IPS-NIHi11 (cell line): ENCODE data around the gene LHPP.
"Not testable (repeated sequence)": the region's sequence is repeated elsewhere in the genome, so short reads cannot be mapped to it uniquely, and the experiment has no call there.

ENCODE experiments used
- DNase-seq: peaks from one replicate; pipeline ENCODE4 v3.0.0; 2012; ENCODE audit warnings: mixed read lengths, low spot score

Gene LHPP

DNA sequence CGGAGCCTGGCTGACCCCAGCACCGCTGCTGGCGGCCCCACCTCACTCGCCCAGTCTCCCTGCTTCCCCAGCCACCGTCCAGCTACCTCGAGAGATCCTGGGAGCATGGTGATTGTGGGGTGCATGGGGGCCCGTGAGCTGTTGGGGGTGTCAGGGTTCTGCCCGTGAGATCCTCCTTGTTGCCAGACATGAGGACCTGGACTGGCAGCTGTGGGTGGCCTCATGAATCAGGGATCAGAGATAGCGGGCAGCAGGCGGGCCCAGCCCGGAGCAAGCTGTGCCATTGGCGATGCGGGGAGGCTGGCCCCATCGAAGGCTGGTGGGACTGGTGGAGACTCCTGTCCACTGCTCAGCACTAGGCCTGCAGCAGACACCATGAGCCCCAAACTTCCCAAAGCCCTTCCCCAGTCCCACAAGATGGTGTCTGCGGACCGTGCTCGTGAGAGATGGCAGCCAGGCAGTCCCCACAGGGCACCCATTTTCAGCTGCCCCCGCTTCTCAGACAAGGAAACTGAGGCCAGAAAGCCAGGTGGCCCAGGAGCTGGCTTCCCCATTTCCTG is 75.6 kb downstream of the LHPP start:
- DNase-seq: no peak

DNA sequence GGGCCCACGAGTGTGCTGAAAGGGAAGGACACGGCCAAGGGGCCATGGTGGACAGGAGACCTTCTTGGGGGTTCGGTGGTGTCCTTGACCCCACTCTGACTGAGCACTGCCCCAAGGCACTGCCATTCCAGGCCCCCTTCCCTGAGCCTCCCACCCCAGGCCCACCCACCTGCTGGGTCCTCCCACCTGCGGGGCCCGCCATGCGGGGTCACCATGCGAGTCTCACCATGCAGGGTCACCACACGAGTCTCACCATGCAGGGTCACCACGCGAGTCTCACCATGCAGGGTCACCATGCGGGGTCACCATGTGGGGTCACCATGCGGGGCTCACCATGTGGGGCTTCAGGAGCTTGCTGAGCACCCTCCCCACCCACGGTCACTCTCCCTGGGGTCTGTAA is 76.3 kb downstream of the LHPP start:
- no peak for DNase-seq

DNA sequence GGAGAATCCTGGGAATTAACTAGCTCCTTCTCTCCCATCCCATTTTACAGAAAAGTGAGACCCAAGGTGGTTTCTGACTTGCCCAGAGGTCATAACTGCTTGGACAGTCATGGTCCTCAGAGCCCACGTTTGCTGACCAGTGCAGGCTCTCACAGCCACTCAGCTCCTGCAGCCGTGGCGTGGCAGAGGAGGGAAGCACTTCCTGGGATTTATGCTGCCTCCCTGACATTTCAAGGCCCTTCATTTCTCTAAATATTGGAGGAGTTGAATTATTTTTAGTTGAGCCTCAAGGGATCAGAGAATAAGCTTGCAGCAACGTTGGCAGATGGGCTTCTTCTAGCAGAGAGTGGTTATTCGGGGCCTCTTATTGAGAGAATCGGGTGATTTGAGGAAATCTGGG is 77.1 kb downstream of the LHPP start:
- no peak for DNase-seq

DNA sequence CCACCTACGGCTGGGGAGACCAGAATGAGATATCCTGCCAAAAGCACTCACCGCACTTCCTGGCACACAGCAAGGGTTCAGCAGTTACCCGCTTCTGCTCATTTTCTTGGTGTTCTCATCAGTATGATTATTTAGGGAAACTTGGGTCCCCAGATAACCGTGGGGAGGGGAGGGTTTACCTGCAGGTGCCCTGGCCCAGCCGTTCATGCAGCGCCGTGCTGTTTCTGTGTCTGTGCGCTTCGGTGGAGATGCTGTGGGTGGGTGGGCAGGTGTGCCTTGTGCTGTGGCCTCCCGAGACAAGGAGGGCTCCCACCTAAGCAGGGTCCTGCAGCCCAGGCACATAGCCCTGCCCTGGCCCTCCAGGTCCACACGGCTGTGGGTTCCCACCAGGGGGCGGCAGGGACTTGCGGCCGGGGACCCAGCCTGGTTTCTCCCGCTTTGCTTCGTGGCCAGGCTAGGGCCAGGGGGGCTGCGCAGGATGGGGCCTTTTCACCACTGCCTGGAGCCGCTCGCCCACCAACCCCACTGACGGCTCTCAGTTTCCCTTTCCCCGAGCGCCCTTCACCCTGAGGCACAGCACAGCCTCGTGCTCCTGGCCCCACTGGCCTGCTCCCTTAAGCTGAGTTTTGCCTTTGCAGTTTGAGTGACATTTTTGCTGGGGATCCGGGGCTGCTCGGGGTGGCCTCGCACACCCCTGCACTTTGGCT is 78.5 kb downstream of the LHPP start:
- peak; percentile 91 for DNase-seq

DNA sequence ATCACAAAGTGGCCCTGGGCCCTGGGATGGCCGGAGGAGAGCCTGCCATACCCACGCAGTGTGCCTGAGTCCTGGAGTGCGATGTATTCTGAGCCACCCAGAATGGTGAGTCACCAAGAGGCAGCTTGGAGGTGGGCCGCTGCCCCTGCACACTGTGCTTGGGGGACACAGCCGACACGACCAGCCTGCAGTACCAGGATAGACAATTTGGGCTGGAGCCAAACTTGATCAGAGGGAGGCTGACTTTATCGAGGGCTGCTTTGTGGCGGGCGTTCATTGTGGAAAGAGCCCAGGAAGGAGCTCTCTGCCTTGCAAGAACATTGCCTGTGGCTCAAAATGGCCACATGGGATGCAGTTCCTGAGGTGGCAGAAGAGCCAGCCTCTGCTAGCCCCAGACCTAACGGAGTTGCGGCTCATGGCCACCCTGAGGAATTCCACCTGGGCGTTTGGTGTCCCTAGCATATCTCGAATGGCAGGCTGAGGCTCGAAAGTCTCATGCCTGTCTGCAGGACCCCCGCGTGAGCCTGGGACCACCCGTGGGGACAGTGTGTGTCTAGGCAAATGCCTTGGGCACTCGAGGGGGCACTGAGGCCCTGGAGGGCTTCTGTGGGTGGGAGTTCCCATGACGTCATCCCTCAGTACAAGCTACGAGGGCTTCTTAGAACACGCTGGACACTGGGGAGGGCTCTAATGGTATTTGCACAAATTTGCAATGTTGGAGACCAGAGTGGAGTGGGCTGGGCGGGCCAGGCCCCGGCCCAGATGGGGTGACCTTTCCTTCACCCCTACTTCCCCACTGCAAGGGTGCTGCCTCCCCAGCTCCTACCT is 79.7 kb downstream of the LHPP start:
- no peak for DNase-seq

DNA sequence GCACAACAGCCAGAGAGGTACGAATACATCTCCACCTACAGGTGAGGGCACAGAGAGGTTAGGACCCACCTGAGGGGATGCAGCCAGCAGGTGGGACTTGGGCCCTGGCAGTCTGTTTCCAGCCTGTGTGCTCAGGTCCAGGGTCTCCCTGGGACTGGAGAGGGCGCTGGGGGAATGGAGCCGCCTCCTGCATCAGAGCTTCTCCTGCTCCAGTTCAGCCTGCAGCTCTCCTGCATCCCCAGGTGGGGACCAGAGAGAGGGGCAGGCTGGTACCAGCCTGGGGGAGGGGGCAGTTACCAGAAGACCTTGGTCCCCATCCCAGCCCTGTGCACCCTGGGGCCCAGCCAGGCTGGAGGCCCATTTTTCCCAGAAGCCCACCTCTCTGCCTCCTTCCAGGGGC is 80.7 kb downstream of the LHPP start:
- DNase-seq: no peak

DNA sequence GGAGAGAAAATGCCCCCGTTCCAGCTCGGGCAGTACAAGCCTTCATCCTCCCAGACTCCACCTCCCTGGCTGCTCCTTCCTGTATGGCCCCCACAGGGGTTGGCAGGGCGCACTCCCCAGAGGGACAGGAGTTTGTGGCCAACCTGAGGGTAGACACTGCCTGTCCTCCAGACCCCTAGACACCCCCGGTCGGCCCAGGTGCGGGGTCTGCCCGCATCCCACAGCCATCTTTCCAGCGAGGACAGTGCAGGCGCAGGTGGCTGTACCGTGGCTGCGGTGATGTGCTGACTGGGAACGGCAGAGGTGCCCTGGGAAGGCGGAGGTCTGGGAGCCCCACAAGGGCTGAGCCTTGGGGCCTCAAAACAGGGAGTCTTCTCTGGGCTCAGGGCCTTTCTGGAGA is 81.5 kb downstream of the LHPP start:
- no peak for DNase-seq

DNA sequence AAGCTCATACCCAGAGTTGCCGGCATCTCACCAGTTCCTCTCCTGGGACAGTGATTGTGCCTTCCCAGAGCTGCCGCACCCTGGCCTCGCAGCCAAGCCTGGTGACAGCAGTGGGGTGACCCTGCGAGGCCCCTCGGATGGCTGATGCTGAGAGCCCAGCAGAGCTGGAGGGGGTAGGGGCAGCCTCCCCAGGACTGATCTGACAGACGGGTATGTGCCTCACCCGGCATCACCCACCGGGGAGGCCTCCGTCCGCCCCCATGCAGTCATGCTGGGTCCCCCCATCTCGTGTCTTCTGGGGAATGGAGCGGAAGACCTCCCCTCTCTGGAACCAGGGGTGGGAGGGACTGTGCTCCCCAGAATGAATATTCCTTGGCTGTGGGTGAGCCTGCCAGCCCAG is 82.3 kb downstream of the LHPP start:
- no peak for DNase-seq

DNA sequence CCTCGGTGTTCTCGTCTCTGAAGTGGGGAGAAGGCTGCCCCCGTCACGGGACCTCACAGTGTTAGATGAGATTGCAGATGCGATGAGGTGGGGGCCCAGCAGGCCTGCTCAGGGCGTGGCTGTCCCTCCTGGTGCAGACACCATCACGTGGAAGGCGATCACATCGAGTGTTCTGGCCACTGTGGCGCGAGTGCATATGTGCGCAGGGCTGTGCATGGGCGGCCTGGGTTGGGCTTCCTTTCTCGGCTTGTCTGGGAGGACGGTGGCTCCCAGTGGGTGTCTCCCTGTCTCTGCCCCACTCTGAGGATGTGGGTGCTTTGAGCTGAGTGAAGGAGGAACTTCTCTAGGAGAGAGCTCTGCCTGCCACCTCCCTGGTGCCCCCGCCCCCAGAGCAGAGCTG is 83.1 kb downstream of the LHPP start:
- DNase-seq: no peak

DNA sequence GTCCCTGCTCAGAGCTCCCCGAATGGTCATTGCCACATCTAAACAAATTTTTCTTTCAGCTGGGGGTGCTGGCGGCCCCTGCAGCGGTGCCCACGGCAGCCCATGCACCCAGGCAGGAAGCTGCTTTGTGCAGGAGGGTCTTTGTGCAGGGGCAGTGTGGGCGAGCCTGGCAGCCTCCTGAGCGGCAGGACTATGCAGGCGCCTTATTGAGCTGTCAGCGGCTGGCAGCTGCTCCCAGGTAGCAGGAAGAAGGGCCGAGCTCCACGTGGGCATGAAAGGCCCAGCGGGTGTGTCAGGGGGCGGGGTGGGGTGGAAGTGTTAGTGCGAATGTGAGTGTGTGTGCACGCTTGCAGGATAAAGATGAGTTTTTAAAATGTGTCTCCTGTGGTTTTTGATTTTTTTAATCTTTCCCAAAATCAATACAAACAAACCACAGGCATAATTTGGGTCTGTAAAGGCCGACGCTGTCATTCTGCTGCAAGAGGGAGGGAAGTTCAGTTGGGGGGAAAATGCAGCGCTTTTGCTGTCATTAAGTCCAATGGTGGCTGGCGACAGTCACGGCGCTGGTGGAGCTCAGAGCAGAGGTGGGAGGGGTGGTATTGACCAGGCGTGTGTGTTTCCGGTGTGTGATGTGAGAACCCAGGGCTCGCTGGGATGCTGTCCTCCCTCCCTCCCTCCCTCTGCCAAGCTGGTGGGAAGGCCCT is 83.9 kb downstream of the LHPP start:
- DNase-seq: no peak

DNA sequence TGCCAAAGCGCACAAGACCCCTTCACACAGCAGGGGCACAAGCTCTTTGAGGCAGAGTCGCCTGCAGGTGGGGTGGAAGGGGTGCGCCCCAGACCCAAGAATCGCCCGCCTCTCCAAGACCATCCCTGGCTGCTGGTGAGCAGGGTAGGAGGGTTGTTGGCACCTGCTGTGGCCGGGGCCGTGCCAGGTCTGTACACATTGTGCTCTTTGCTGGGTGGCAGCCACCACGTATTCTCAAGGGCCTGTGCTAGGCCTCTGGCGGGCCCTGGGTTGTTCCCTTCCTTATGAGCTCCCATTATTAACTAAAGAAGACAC is 84.4 kb downstream of the LHPP start:
- no peak for DNase-seq

DNA sequence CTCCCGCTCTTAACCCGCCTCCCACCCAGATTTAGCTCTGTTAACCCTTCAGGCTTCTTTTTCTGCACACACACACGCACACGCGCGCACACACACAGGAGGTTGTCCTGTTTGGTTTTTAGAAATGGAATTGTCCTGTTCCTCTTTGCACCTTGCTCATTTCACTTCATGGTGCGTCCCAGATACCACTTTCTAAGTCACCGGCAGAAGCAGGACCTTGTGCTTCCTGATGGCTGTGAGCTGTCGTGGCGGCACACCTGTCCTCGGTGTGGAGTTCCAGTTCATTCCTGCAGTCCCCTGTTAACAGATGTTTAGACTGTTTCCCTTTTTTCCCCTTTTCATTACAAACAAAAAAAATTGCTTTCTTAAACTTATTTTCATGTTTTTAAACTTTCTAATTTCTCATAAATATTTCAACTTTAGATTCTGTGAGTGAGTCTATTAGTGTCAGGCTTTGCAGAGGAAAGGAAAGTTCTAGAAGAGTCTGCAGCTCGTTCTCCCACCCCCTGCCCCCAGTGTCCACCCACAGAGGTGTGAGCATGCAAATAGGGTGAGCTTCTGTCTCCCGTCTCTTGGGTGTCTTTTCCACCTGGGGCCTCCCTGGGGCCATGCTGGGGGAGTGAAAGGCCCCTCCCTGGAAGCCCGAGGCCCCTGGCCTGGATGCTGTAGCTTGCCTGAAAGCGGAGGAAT is 85.5 kb downstream of the LHPP start:
- no peak for DNase-seq

DNA sequence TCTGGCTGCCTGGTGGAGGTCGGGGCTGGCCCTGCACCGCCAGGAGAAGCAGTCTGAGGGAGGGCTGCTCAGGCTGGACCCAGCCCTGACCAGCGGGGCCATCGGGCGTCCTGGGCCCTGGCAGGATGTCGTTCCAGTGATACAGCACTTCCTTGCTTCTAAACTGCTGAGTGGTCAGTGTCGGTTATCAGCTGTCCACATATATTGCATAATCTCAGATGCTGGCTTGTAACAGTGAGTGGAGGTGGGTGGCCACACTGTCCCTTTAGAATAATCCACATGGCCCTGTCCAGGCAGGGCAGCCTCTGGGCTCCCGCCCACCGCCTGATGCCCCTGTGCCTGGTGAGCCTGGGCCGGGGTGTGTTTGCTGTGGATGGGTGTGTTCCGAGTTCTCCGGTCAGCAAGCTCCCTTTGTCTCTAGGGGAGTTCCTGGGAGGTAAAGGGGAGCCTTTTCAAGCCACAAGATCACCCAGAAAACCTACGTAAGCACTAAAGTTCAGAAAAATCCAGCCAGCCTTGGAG is 86.1 kb downstream of the LHPP start:
- DNase-seq: no peak

DNA sequence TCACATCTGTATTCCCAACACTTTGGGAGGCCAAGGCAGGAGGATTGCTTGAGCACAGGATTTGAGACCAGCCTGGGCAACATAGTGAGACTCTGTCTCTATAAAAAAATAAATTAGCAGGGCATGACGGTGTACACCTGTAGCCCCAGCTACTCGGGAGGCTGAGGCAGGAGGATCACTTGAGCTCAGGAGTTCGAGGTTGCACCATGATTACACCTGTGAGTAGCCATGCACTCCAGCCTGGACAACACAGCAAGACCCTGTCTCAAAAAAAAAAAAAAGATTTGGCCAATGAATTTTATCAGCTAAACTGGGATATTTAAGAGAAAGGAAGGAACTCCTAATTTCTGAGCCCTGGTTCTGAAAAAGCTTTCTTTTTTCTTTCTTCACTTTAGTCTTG is 87.5 kb downstream of the LHPP start:
- not testable (repeated sequence) for DNase-seq

DNA sequence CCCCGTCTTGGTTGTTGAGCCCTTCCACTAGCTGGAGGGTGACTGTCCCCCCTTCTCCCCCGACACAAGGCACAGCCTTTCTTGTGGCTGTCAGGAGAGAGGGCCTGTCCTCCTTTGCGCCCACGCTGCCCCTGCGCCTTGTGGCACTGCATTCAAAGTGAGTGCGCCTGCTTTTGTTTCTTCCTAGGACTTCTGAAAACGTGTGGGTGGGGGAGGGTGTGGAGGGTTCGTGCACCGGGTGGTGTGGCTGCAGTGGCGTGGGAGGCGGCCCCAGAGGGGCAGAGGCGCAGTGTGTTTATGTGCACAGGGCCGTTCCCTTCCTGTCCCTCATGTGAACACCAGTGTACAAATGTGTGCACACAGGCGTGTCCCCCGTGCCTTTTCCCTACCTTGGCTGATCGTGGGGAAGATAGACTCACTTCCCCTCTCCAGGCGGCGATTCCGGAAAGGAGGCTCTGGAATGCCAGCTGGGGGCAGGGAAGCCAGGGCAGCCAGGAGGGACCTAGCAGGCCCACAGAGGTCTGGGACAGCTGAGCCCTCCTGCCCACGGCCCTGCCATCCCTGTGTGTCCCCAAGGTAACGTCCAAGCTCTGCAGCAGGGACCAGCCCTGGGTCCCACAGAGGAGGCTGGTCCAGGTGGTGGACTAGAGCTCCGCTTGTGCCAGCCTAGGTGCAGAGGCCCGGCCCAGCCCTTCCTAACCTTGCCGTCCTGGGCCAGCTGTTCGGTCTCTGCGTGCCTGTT is 88.8 kb downstream of the LHPP start:
- DNase-seq: no peak

DNA sequence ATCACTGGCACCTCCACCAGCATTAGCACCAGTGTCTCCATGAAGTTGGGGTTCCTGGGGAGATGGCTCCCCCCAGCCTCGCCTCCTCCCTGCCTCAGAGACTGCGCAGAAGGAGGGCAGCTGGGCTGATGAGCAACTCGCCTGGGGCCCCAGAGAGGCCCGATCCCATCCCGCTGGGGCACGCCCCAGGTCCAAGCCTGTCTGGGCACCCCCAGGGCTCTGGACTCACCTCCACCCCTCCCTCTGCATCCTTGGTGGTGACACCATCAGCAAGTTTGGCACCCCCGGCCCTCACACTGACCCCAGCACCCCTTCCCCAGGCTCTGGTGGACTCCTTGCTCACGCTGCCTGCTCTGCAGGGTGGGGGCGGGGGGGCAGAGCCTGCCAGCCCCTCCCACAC is 89.5 kb downstream of the LHPP start:
- DNase-seq: no peak

DNA sequence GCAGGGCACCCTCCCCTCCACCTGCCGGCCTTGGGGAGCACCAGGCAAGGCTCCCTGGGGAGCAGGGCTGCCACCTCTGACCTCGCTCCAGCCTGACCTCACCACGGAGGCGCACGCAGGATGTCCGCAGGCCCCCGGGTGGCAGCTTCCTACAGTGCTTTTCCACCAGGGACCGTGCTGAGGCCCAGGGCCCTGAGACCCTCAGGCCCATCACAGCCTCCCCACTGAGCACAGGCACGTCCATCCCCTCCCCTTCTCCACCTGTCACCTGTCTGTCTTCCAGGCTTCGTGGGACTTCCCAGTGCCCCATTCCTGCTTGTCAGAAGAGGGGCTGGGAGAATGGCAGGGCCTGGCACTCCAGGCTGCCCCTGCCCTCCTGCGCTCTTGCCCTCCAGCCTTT is 90.1 kb downstream of the LHPP start:
- DNase-seq: no peak

DNA sequence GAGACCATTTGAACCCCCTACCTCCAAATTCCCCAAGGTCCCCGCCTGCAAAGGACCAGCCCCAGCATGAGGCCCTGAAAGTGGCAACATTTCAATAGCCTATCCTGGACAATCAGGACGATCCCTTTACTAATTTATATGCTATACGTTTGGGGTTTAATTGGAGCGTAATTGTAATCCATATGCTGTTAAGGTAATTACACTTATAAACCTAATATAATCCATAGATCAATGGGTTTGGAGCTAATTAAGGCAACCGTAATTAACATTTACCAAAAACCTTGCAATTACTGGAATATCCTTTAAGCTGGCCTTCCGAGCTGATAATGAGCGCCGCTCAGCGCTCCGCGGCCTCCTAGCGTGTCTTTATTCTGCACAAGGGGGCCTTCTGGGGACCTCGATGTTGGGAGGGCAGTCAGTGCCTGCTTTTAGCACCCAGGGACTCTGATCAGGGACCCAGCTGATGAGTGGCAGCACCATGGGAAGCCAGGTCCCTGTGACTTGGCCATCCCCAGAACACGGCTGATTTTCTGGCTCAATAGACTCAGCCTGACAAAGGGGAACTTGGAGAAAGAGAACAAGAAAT is 91.2 kb downstream of the LHPP start:
- no peak for DNase-seq

DNA sequence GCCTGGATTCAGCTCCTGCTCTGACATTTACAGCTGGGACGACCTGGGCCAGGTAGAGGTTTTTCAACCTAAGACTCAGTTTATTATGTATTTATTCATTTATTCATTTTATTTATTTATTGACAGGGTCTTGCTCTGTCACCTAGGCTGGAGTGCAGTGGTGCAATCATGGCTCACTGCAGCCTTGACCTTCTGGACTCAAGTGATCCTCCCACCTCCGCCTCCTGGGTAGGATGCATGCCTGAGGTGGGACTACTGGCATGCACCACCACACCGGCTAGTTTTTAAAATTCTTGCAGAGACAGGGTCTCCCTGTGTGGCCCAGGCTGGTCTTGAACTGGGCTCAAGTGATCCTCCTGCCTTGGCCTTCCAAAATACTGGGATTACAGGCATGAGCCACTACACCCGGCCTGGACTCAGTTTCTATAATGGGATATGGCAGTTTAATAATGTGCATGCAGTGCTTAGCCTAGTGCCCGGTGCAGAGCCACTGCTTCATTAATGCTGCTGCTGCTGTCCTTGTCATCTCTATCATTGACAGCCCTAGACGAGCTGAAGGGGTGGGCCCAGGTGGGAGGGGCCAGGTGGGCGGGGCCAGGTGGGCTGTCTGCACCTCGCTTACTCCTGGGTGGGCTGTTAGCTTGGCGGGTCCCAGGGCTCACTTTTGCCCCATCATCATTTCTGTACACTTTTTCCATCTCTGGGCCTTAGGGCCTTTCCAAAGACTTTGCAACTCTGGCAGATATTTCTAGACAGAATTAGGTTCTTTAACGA is 92.6 kb downstream of the LHPP start:
- peak; percentile 62 for DNase-seq

DNA sequence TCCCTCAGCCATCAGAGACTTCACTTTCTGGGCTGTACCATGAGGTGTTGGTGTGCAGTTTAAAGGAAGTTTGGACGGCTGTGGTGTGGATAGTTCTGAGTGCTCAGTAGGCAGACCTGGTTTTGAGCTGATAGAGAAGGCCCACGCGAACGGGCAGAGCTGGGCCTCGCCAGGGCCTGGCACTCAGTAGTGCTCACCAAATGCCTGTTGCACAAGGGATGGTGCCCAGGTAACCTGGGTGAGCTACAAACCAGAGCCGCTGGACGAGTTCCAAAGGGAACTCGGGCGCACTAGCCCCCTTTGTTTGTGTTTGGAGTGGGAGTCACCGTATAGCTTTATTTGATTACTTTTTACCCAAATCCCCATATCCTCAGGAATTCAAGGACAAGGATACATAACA is 95.5 kb downstream of the LHPP start:
- no peak for DNase-seq
